Measurements from ENCODE around the gene RRM2.

GRCh38 chr2:10128420-10128819 is 5.9 kb downstream of the RRM2 start:
- TF ChIP-seq CTCF (IDR thresholded peaks at IDR 0.05) (no peak), POLR2A (IDR thresholded peaks at IDR 0.05; ENCODE audit: low read depth) (no peak), POLR2AphosphoS5 (IDR thresholded peaks at IDR 0.05) (no peak)
